ENCODE measurements around the gene CNRIP1. TPM values are rescaled to one million over a fixed set of nuclear protein-coding genes. Genes with fewer than 3 reads are reported as not detected.

CNRIP1 gene
- polyA plus RNA-seq, 1 donor (not counting 4 experiments of a cell fraction or from before 2014, with no cell fraction given): 0.04 TPM

DNA sequence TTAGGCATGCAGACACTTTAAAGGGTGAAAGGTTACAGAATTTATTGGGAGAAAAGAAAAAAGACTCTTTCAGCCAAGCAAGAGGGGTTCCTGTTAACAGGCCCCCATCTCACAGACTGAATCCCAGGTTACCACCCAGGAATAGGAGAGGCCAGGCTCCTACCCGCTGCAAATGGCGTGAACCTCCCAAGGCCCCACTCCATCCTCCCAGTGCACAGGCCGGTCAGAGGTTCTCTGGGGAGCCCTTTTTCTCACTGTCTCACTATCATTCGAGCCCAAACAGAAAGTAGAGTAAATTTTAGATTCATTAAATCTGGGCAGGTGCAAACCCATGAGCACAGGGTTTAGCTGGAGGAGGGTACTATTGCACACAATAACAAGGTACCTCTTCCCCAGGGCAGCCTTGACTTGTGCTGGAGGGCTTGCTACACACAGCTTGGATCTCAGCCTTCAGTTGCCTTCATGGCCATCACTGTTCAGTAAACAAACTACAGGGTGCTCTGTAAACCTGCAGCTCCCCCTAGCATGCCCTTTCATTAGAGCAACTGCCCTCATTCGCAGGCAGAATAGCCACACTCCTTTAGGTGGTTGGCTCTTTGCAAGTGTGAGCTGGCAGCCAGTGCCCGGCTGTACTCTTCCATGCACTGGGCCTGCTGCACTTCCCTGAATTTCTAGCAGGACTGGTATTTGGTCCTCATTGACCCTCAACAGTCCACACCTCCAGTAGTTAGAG lies 38.0 kb upstream of the CNRIP1 start:
- Histone ChIP-seq H4K20me1 (ENCODE audit: control insufficient read depth, extremely low read depth, insufficient read depth, low read length) (no peaks in the 10 kb centered on the region), H3K36me3 (ENCODE audit: control insufficient read depth in 2 of 2, extremely low read depth in 1 of 2, insufficient read depth in 2 of 2, low read length in 2 of 2) (no peaks in the 10 kb centered on the region), H3K9ac (ENCODE audit: control insufficient read depth, extremely low read depth, insufficient read depth, low read length) (no peak overlapping the region), H3K27me3 (ENCODE audit: control insufficient read depth, extremely low read depth, insufficient read depth, low read length) (no peaks in the 10 kb centered on the region), H3K27ac (ENCODE audit: control insufficient read depth, insufficient read depth, low read length) (no peak overlapping the region), H3K79me2 (ENCODE audit: control insufficient read depth, insufficient read depth, low read length) (no peaks in the 10 kb centered on the region), H3K9me3 (ENCODE audit: control insufficient read depth, low read depth, low read length) (no peaks in the 10 kb centered on the region), H3K4me2 (ENCODE audit: control insufficient read depth, extremely low read depth, insufficient read depth, low read depth, low read length) (no peak overlapping the region), H3K9me1 (ENCODE audit: control insufficient read depth, extremely low read depth, insufficient read depth, low read length) (no peaks in the 10 kb centered on the region), H2AFZ (ENCODE audit: control insufficient read depth, low read length) (no peak overlapping the region), H3K4me3 (ENCODE audit: control insufficient read depth in 2 of 3, extremely low read depth in 1 of 3, insufficient read depth in 2 of 3, low read depth in 1 of 3, low read length in 3 of 3) (no peak overlapping the region), H3K4me1 (ENCODE audit: control insufficient read depth, extremely low read depth, insufficient read depth, low read length) (no peaks in the 10 kb centered on the region)
- FAIRE-seq: peak; percentile 69
- DNase-seq (ENCODE audit: low read depth, low spot score): no peak
- TF ChIP-seq EZH2 (IDR thresholded peaks at IDR 0.05; ENCODE audit: low read length): no peak
- TF ChIP-seq, protein P1, sequence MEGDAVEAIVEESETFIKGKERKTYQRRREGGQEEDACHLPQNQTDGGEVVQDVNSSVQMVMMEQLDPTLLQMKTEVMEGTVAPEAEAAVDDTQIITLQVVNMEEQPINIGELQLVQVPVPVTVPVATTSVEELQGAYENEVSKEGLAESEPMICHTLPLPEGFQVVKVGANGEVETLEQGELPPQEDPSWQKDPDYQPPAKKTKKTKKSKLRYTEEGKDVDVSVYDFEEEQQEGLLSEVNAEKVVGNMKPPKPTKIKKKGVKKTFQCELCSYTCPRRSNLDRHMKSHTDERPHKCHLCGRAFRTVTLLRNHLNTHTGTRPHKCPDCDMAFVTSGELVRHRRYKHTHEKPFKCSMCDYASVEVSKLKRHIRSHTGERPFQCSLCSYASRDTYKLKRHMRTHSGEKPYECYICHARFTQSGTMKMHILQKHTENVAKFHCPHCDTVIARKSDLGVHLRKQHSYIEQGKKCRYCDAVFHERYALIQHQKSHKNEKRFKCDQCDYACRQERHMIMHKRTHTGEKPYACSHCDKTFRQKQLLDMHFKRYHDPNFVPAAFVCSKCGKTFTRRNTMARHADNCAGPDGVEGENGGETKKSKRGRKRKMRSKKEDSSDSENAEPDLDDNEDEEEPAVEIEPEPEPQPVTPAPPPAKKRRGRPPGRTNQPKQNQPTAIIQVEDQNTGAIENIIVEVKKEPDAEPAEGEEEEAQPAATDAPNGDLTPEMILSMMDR (optimal IDR thresholded peaks at IDR 0.05 in 1 of 3, IDR thresholded peaks at IDR 0.05 in 1 of 3, conservative IDR thresholded peaks at IDR 0.05 in 1 of 3; ENCODE audit: extremely low read depth in 1 of 3, insufficient read depth in 2 of 3, low read length in 3 of 3): peak; percentile 60 to 88 (median 70)
- dilution Hi-C loops (cut with MboI; ENCODE audit: extremely low pct_ligation_motif_present, low sequenced_read_pairs): no loop called here

GRCh38 chr2:68356599-68357239 lies 37.0 kb upstream of the CNRIP1 start:
- H3K36me3 ChIP-seq (ENCODE audit: control insufficient read depth in 2 of 2, extremely low read depth in 1 of 2, insufficient read depth in 2 of 2, low read length in 2 of 2): no peaks in the 10 kb centered on the region
- H3K4me3 ChIP-seq (ENCODE audit: control insufficient read depth in 2 of 3, extremely low read depth in 1 of 3, insufficient read depth in 2 of 3, low read depth in 1 of 3, low read length in 3 of 3): no peak overlapping the region
- TF ChIP-seq EZH2 (IDR thresholded peaks at IDR 0.05; ENCODE audit: low read length): no peak
- TF ChIP-seq, protein P1 (optimal IDR thresholded peaks at IDR 0.05 in 1 of 3, IDR thresholded peaks at IDR 0.05 in 1 of 3, conservative IDR thresholded peaks at IDR 0.05 in 1 of 3; ENCODE audit: extremely low read depth in 1 of 3, insufficient read depth in 2 of 3, low read length in 3 of 3): no peak
- H3K4me1 ChIP-seq (ENCODE audit: control insufficient read depth, extremely low read depth, insufficient read depth, low read length): no peaks in the 10 kb centered on the region
- no peaks in the 10 kb centered on the region for H3K79me2 ChIP-seq (ENCODE audit: control insufficient read depth, insufficient read depth, low read length)
- no peak overlapping the region for H3K27ac ChIP-seq (ENCODE audit: control insufficient read depth, insufficient read depth, low read length)
- no peak overlapping the region for H3K9ac ChIP-seq (ENCODE audit: control insufficient read depth, extremely low read depth, insufficient read depth, low read length)
- dilution Hi-C loops (cut with MboI; ENCODE audit: extremely low pct_ligation_motif_present, low sequenced_read_pairs): no loop called here
- H3K9me1 ChIP-seq (ENCODE audit: control insufficient read depth, extremely low read depth, insufficient read depth, low read length): no peaks in the 10 kb centered on the region
- FAIRE-seq (no peak), DNase-seq (ENCODE audit: low read depth, low spot score) (no peak)
- H4K20me1 ChIP-seq (ENCODE audit: control insufficient read depth, extremely low read depth, insufficient read depth, low read length): no peaks in the 10 kb centered on the region
- no peak overlapping the region for H2AFZ ChIP-seq (ENCODE audit: control insufficient read depth, low read length)
- no peaks in the 10 kb centered on the region for H3K27me3 ChIP-seq (ENCODE audit: control insufficient read depth, extremely low read depth, insufficient read depth, low read length)
- no peak overlapping the region for H3K4me2 ChIP-seq (ENCODE audit: control insufficient read depth, extremely low read depth, insufficient read depth, low read depth, low read length)
- H3K9me3 ChIP-seq (ENCODE audit: control insufficient read depth, low read depth, low read length): no peaks in the 10 kb centered on the region
